GM19468 (cell line): ENCODE results near the gene IAPP.
"Not testable (repeated sequence)": the region's sequence is repeated elsewhere in the genome, so short reads cannot be mapped to it uniquely, and the experiment has no call there.

ENCODE experiments used
- ATAC-seq: cut with Tn5 transposase; IDR thresholded peaks from one replicate; pipeline ENCODE4 v1.9.1; 2021; ENCODE audit warnings: mild to moderate bottlenecking, moderate library complexity, moderate number of reproducible peaks; ENCODE audit not compliant: unreplicated experiment; ENCODE audit errors: extremely low read depth

Gene IAPP

GRCh38 chr12:21370845-21371449 is 1.8 kb upstream of the IAPP start:
- ATAC-seq = no peak

GRCh38 chr12:21379218-21379617 is 6.5 kb downstream of the IAPP start:
- no peak for ATAC-seq

- not testable (repeated sequence) for ATAC-seq
These were observed 8.6 kb downstream of the IAPP start for GRCh38 chr12:21381320-21381719.

- ATAC-seq = no peak
These were observed 11.6 kb downstream of the IAPP start for GRCh38 chr12:21384261-21384660.

- no peak for ATAC-seq
These were observed 14.5 kb downstream of the IAPP start for GRCh38 chr12:21387174-21387573.

GRCh38 chr12:21392384-21392783 is 19.7 kb downstream of the IAPP start:
- no peak for ATAC-seq

GRCh38 chr12:21394828-21395626 is 22.3 kb downstream of the IAPP start:
- ATAC-seq = not testable (repeated sequence)

GRCh38 chr12:21413369-21414277 is 40.9 kb downstream of the IAPP start:
- no peak for ATAC-seq

GRCh38 chr12:21416511-21417121 is 43.9 kb downstream of the IAPP start:
- no peak for ATAC-seq

GRCh38 chr12:21418398-21418797 is 45.7 kb downstream of the IAPP start:
- not testable (repeated sequence) for ATAC-seq

GRCh38 chr12:21419009-21419699 is 46.5 kb downstream of the IAPP start:
- not testable (repeated sequence) for ATAC-seq

GRCh38 chr12:21428241-21428640 is 55.5 kb downstream of the IAPP start:
- no peak for ATAC-seq
